ENCODE results near the gene ATP6V1B1. TPM values are rescaled to one million over a fixed set of nuclear protein-coding genes. Genes with fewer than 3 reads are reported as not detected.

The ATP6V1B1 gene
- total RNA-seq, 2 experiments from 2014 or later: not detected

Other genes starting within 250 kb of the ATP6V1B1 start
- gene ADD2, start 167.7 kb upstream of the ATP6V1B1 start, total RNA-seq: 1 to 10 TPM; 4.4 to 6.4 TPM
- gene FIGLA, start 145.3 kb upstream of the ATP6V1B1 start, total RNA-seq: not detected
- gene CLEC4F, start 115.3 kb upstream of the ATP6V1B1 start, total RNA-seq: not detected
- gene CD207, start 100.1 kb upstream of the ATP6V1B1 start, total RNA-seq: under 1 TPM in 1 of 2 experiments, not detected in 1; 0.25 TPM
- not detected for gene VAX2, start 35.3 kb upstream of the ATP6V1B1 start, total RNA-seq
- gene ANKRD53, start 42.7 kb downstream of the ATP6V1B1 start, total RNA-seq: 1 to 10 TPM in 1 of 2 experiments, under 1 TPM in 1; 0.42 to 1.2 TPM
- 10 to 100 TPM; 26.8 to 34.0 TPM for gene TEX261, start 59.0 kb downstream of the ATP6V1B1 start, total RNA-seq
- gene NAGK, start 132.7 kb downstream of the ATP6V1B1 start, total RNA-seq: 10 to 100 TPM; 62.3 to 73.3 TPM
- 1 to 10 TPM; 4.3 to 8.0 TPM for gene MCEE, start 194.3 kb downstream of the ATP6V1B1 start, total RNA-seq
- 10 to 100 TPM; 36.7 to 38.2 TPM for gene MPHOSPH10, start 194.7 kb downstream of the ATP6V1B1 start, total RNA-seq

Measured in CD4-positive, alpha-beta T cell (primary cell).